ENCODE results near the gene ZDHHC14.

GRCh38 chr6:157442291-157442690, 61.3 kb downstream of the ZDHHC14 start:
- TF ChIP-seq CTCF (IDR thresholded peaks at IDR 0.05; ENCODE audit: low read depth, low read length, poor library complexity, severe bottlenecking), result no peak
- no peak for TF ChIP-seq EZH2phosphoT487 (IDR thresholded peaks at IDR 0.05; ENCODE audit: borderline replicate concordance, low read length)
